ENCODE results near the gene C1orf21. TPM values are rescaled to one million over a fixed set of nuclear protein-coding genes. Genes with fewer than 3 reads are reported as not detected.

Gene C1orf21
- polyA plus RNA-seq, 1 of the 3 experiments (the other 2 are of a cell fraction) = 4.8 TPM

DNA sequence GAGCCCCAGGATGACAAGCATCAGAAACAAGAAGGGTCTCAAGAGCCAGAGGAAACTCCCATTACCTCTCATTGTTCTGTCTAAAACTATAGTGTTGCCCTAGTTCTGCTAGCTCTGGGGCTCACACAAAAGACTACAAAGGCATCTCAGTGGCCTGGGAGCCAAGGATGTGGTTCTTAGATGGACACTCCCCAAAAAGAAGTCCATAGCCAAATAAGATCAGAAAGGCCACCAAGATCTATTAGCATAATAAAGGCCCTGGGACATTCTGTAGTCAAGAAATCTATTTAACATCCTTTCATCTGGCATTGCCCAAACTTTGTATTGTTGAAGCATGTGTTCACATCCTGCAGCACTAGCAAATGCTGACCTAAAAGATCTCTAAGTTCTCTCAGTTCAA, 268.4 kb downstream of the C1orf21 start:
- H3K79me2 ChIP-seq (ENCODE audit: insufficient read depth) = no peaks in the 10 kb centered on the region
- TF ChIP-seq RAD21 (IDR thresholded peaks at IDR 0.05; ENCODE audit: low read length) = no peak
- TF ChIP-seq MEF2A (IDR thresholded peaks at IDR 0.05; ENCODE audit: borderline replicate concordance, low read depth) = no peak
- TF ChIP-seq, protein P1, sequence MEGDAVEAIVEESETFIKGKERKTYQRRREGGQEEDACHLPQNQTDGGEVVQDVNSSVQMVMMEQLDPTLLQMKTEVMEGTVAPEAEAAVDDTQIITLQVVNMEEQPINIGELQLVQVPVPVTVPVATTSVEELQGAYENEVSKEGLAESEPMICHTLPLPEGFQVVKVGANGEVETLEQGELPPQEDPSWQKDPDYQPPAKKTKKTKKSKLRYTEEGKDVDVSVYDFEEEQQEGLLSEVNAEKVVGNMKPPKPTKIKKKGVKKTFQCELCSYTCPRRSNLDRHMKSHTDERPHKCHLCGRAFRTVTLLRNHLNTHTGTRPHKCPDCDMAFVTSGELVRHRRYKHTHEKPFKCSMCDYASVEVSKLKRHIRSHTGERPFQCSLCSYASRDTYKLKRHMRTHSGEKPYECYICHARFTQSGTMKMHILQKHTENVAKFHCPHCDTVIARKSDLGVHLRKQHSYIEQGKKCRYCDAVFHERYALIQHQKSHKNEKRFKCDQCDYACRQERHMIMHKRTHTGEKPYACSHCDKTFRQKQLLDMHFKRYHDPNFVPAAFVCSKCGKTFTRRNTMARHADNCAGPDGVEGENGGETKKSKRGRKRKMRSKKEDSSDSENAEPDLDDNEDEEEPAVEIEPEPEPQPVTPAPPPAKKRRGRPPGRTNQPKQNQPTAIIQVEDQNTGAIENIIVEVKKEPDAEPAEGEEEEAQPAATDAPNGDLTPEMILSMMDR (IDR thresholded peaks at IDR 0.05) = no peak
- no peak for TF ChIP-seq MXI1 (IDR thresholded peaks at IDR 0.05; ENCODE audit: low read depth, low read length)
- TF ChIP-seq YY1 (IDR thresholded peaks at IDR 0.05; ENCODE audit: low read depth) = no peak
- TF ChIP-seq, protein P2, sequence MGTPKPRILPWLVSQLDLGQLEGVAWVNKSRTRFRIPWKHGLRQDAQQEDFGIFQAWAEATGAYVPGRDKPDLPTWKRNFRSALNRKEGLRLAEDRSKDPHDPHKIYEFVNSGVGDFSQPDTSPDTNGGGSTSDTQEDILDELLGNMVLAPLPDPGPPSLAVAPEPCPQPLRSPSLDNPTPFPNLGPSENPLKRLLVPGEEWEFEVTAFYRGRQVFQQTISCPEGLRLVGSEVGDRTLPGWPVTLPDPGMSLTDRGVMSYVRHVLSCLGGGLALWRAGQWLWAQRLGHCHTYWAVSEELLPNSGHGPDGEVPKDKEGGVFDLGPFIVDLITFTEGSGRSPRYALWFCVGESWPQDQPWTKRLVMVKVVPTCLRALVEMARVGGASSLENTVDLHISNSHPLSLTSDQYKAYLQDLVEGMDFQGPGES (IDR thresholded peaks at IDR 0.05; ENCODE audit: low read depth, low read length) = no peak
- no peak overlapping the region for H3K9ac ChIP-seq
- H3K4me3 ChIP-seq (ENCODE audit: low read depth in 2 of 2, low read length in 1 of 2) = no peak overlapping the region
- DNase-seq = no peak
- no peak overlapping the region for H3K27ac ChIP-seq (ENCODE audit: low read depth in 2 of 2, low read length in 1 of 2)
- H3F3A ChIP-seq (replicated peaks; ENCODE audit: insufficient read depth) = no peaks in the 10 kb centered on the region
- no peak overlapping the region for H2AFZ ChIP-seq (ENCODE audit: low read depth)
- ChIA-PET CTCF (interaction anchor here (6.6 kb wide), 1 partner anchor 9 kb away, joined by 31 read pairs; no protein-coding TSS in a partner anchor), POLR2A (no interaction called here)
- no peaks in the 10 kb centered on the region for H3K36me3 ChIP-seq (replicated peaks in 1 of 2; ENCODE audit: control insufficient read depth in 1 of 2, insufficient read depth in 2 of 2, low read length in 1 of 2)
- no peaks in the 10 kb centered on the region for H3K27me3 ChIP-seq (ENCODE audit: insufficient read depth)
- H4K20me1 ChIP-seq (ENCODE audit: insufficient read depth) = no peaks in the 10 kb centered on the region
- no peak overlapping the region for H3K4me2 ChIP-seq
- H3K9me2 ChIP-seq = no peaks in the 10 kb centered on the region; the same call in 1 of the 2 replicates
- no peaks in the 10 kb centered on the region for H3K9me3 ChIP-seq
- H3K4me1 ChIP-seq (ENCODE audit: control insufficient read depth in 1 of 2, insufficient read depth in 2 of 2, low read depth in 1 of 2, low read length in 1 of 2) = no peaks in the 10 kb centered on the region

DNA sequence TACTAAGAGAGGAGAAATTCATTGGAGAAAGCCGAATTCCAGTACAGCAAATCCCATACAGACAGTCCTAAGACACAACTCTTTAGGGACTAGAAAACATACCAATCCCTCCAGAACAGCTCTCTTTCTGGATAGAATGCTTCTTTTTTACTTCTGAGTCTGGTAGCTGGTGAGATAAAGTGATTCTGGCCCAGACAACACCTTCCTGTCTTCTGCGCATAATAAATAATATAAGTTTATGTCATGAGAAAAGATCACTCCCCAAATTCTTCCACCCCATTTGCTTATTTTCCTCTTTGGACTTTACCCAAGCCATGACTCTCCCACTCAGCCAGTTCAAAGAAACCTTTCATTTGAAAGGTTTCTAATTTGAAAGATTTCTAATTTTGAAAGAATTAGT, 269.4 kb downstream of the C1orf21 start:
- WGBS (ENCODE audit: low lambda C conversion rate) = 89% methylated on average over 2 of the region's 2 CpGs
- TF ChIP-seq RAD21 (IDR thresholded peaks at IDR 0.05; ENCODE audit: low read length) (no peak), TEAD4 (IDR thresholded peaks at IDR 0.05; ENCODE audit: borderline replicate concordance, insufficient read depth) (no peak), TCF12 (IDR thresholded peaks at IDR 0.05) (no peak), FOSL2 (IDR thresholded peaks at IDR 0.05; ENCODE audit: borderline replicate concordance, low read depth) (no peak), YY1 (IDR thresholded peaks at IDR 0.05; ENCODE audit: low read depth) (no peak), TAF1 (IDR thresholded peaks at IDR 0.05; ENCODE audit: borderline replicate concordance, low read depth, low read length) (no peak), GABPA (IDR thresholded peaks at IDR 0.05; ENCODE audit: low read depth) (no peak), SMC3 (IDR thresholded peaks at IDR 0.05; ENCODE audit: low read depth, low read length) (no peak), CHD2 (IDR thresholded peaks at IDR 0.05; ENCODE audit: low read length, partially characterized antibody) (no peak), RCOR1 (IDR thresholded peaks at IDR 0.05; ENCODE audit: low read length) (no peak)
- TF ChIP-seq, protein P3, sequence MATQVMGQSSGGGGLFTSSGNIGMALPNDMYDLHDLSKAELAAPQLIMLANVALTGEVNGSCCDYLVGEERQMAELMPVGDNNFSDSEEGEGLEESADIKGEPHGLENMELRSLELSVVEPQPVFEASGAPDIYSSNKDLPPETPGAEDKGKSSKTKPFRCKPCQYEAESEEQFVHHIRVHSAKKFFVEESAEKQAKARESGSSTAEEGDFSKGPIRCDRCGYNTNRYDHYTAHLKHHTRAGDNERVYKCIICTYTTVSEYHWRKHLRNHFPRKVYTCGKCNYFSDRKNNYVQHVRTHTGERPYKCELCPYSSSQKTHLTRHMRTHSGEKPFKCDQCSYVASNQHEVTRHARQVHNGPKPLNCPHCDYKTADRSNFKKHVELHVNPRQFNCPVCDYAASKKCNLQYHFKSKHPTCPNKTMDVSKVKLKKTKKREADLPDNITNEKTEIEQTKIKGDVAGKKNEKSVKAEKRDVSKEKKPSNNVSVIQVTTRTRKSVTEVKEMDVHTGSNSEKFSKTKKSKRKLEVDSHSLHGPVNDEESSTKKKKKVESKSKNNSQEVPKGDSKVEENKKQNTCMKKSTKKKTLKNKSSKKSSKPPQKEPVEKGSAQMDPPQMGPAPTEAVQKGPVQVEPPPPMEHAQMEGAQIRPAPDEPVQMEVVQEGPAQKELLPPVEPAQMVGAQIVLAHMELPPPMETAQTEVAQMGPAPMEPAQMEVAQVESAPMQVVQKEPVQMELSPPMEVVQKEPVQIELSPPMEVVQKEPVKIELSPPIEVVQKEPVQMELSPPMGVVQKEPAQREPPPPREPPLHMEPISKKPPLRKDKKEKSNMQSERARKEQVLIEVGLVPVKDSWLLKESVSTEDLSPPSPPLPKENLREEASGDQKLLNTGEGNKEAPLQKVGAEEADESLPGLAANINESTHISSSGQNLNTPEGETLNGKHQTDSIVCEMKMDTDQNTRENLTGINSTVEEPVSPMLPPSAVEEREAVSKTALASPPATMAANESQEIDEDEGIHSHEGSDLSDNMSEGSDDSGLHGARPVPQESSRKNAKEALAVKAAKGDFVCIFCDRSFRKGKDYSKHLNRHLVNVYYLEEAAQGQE (IDR thresholded peaks at IDR 0.05; ENCODE audit: low read depth, low read length) = no peak
- TF ChIP-seq, protein P4, sequence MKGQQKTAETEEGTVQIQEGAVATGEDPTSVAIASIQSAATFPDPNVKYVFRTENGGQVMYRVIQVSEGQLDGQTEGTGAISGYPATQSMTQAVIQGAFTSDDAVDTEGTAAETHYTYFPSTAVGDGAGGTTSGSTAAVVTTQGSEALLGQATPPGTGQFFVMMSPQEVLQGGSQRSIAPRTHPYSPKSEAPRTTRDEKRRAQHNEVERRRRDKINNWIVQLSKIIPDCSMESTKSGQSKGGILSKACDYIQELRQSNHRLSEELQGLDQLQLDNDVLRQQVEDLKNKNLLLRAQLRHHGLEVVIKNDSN (IDR thresholded peaks at IDR 0.05; ENCODE audit: borderline replicate concordance, low read depth) = no peak
- TF ChIP-seq, protein P5, sequence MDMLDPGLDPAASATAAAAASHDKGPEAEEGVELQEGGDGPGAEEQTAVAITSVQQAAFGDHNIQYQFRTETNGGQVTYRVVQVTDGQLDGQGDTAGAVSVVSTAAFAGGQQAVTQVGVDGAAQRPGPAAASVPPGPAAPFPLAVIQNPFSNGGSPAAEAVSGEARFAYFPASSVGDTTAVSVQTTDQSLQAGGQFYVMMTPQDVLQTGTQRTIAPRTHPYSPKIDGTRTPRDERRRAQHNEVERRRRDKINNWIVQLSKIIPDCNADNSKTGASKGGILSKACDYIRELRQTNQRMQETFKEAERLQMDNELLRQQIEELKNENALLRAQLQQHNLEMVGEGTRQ (IDR thresholded peaks at IDR 0.05; ENCODE audit: borderline replicate concordance, low read depth, low read length) = no peak
- TF ChIP-seq, protein P1 (IDR thresholded peaks at IDR 0.05) = no peak

More for the DNA sequence above, 269.4 kb downstream of the C1orf21 start:
- no peak for DNase-seq
- H3K9me3 ChIP-seq = no peaks in the 10 kb centered on the region
- no peaks in the 10 kb centered on the region for H3F3A ChIP-seq (replicated peaks; ENCODE audit: insufficient read depth)
- no peak overlapping the region for H2AFZ ChIP-seq (ENCODE audit: low read depth)
- H3K9ac ChIP-seq = no peak overlapping the region
- H3K36me3 ChIP-seq (replicated peaks in 1 of 2; ENCODE audit: control insufficient read depth in 1 of 2, insufficient read depth in 2 of 2, low read length in 1 of 2) = no peaks in the 10 kb centered on the region
- H3K79me2 ChIP-seq (ENCODE audit: insufficient read depth) = no peaks in the 10 kb centered on the region
- H3K27me3 ChIP-seq (ENCODE audit: insufficient read depth) = no peaks in the 10 kb centered on the region
- no peak overlapping the region for H3K4me2 ChIP-seq
- no peaks in the 10 kb centered on the region for H3K4me1 ChIP-seq (ENCODE audit: control insufficient read depth in 1 of 2, insufficient read depth in 2 of 2, low read depth in 1 of 2, low read length in 1 of 2)
- H3K27ac ChIP-seq (ENCODE audit: low read depth in 2 of 2, low read length in 1 of 2) = no peak overlapping the region
- no peak overlapping the region for H3K4me3 ChIP-seq (ENCODE audit: low read depth in 2 of 2, low read length in 1 of 2)
- H4K20me1 ChIP-seq (ENCODE audit: insufficient read depth) = no peaks in the 10 kb centered on the region
- no peaks in the 10 kb centered on the region; the same call in 1 of the 2 replicates for H3K9me2 ChIP-seq
- POLR2A ChIA-PET = no interaction called here
- CTCF ChIA-PET = interaction anchor here (6.6 kb wide), 1 partner anchor 8 kb away, joined by 31 read pairs; no protein-coding TSS in a partner anchor

Data from SK-N-SH (cell line).